GM19238 (cell line): Measurements from ENCODE around the gene PQBP1.

Experiments
- DNase-seq: peaks from one replicate; pipeline ENCODE4 v3.0.0; 2011; ENCODE audit warnings: low spot score; ENCODE audit not compliant: insufficient read length

PQBP1 gene

GRCh38 chrX:48902135-48902534, 4.4 kb downstream of the PQBP1 start:
- DNase-seq: no peak

- no peak for DNase-seq
These were observed 5.0 kb downstream of the PQBP1 start for GRCh38 chrX:48902776-48903175.

- no peak for DNase-seq
These were observed 5.6 kb downstream of the PQBP1 start for GRCh38 chrX:48903290-48903689.

- no peak for DNase-seq
These were observed 6.5 kb downstream of the PQBP1 start for GRCh38 chrX:48904180-48904579.

- no peak for DNase-seq
These were observed 6.9 kb downstream of the PQBP1 start for GRCh38 chrX:48904626-48905025.

GRCh38 chrX:48905090-48905790, 7.5 kb downstream of the PQBP1 start:
- DNase-seq: no peak

- no peak for DNase-seq
These were observed 10.9 kb downstream of the PQBP1 start for GRCh38 chrX:48908600-48908999.

GRCh38 chrX:48909703-48910294, 12.1 kb downstream of the PQBP1 start:
- DNase-seq: no peak

- DNase-seq: no peak
These were observed 13.2 kb downstream of the PQBP1 start for GRCh38 chrX:48910926-48911411.

- DNase-seq: peak; percentile 65
These were observed 13.9 kb downstream of the PQBP1 start, which contains the start of gene SLC35A2 for GRCh38 chrX:48911412-48912182. SLC35A2 (minus strand) TSS chrX:48911646; CDS start chrX:48911636, 10 bp downstream.

- no peak for DNase-seq
These were observed 16.1 kb downstream of the PQBP1 start for GRCh38 chrX:48913605-48914366.

- no peak for DNase-seq
These were observed 17.1 kb downstream of the PQBP1 start for GRCh38 chrX:48914593-48915493.

GRCh38 chrX:48917139-48918001, 19.6 kb downstream of the PQBP1 start:
- DNase-seq: peak; percentile 58

GRCh38 chrX:48918301-48918642, 20.5 kb downstream of the PQBP1 start:
- no peak for DNase-seq

- DNase-seq: peak; percentile 72
These were observed 21.1 kb downstream of the PQBP1 start, which contains the start of gene PIM2 for GRCh38 chrX:48918643-48919340. PIM2 (minus strand) TSS chrX:48919024; CDS start chrX:48918834, 190 bp downstream.

GRCh38 chrX:48919360-48919841, 21.7 kb downstream of the PQBP1 start:
- no peak for DNase-seq

GRCh38 chrX:48919947-48920717, 22.4 kb downstream of the PQBP1 start:
- DNase-seq: no peak

- no peak for DNase-seq
These were observed 23.0 kb downstream of the PQBP1 start for GRCh38 chrX:48920718-48921104.
